ENCODE results near the gene UNC79.

DNA sequence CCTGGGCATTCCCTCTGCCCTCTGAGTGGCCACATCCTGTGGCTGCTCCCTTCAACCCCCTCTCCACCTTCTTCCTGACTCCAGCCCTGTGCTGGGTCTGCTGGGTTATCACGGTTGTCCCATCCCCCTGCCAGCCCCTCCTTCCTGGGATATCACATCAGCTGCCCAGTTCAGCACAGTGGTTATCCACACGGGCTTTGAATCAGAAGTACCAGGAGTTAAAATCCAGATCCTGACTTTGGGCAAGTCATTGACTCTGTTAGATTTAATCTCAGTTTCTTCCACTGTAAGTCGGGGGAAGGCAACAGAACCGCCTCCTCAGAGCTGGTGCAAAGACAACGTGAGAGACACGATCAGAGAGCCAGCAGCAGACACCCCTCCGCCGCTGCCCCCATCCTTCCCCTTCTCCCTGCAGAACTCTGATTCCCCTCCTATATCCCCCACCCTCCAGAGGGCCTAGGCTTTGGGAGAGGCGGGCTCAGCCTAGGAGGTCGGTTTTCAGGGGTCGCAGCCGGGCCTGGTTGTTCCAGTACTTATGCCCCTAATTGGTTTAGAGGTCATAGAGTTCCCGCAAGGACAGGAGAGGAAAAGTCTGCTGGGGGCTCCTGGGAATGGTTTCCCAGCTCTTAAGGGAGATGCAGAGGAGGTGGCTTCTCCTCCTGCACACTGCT lies 315.0 kb downstream of the UNC79 start:
- TF ChIP-seq, protein P1, sequence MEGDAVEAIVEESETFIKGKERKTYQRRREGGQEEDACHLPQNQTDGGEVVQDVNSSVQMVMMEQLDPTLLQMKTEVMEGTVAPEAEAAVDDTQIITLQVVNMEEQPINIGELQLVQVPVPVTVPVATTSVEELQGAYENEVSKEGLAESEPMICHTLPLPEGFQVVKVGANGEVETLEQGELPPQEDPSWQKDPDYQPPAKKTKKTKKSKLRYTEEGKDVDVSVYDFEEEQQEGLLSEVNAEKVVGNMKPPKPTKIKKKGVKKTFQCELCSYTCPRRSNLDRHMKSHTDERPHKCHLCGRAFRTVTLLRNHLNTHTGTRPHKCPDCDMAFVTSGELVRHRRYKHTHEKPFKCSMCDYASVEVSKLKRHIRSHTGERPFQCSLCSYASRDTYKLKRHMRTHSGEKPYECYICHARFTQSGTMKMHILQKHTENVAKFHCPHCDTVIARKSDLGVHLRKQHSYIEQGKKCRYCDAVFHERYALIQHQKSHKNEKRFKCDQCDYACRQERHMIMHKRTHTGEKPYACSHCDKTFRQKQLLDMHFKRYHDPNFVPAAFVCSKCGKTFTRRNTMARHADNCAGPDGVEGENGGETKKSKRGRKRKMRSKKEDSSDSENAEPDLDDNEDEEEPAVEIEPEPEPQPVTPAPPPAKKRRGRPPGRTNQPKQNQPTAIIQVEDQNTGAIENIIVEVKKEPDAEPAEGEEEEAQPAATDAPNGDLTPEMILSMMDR (IDR thresholded peaks at IDR 0.05; ENCODE audit: extremely low read depth in 1 of 2, insufficient read depth in 1 of 2, low read depth in 1 of 2, low read length in 2 of 2) = no peak
- TF ChIP-seq POLR2AphosphoS5 (IDR thresholded peaks at IDR 0.05; ENCODE audit: insufficient read depth, low read depth, low read length) = no peak

All from endothelial cell of umbilical vein (primary cell).